ENCODE measurements around the gene PPFIA2.

- TF ChIP-seq, protein P1, sequence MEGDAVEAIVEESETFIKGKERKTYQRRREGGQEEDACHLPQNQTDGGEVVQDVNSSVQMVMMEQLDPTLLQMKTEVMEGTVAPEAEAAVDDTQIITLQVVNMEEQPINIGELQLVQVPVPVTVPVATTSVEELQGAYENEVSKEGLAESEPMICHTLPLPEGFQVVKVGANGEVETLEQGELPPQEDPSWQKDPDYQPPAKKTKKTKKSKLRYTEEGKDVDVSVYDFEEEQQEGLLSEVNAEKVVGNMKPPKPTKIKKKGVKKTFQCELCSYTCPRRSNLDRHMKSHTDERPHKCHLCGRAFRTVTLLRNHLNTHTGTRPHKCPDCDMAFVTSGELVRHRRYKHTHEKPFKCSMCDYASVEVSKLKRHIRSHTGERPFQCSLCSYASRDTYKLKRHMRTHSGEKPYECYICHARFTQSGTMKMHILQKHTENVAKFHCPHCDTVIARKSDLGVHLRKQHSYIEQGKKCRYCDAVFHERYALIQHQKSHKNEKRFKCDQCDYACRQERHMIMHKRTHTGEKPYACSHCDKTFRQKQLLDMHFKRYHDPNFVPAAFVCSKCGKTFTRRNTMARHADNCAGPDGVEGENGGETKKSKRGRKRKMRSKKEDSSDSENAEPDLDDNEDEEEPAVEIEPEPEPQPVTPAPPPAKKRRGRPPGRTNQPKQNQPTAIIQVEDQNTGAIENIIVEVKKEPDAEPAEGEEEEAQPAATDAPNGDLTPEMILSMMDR (IDR thresholded peaks at IDR 0.05), result no peak
- no peak for TF ChIP-seq POLR2A (IDR thresholded peaks at IDR 0.05)
Observed at GRCh38 chr12:81216739-81217138, 542.4 kb downstream of the PPFIA2 start.
